ENCODE measurements around the gene RASL10A.

RASL10A gene

DNA sequence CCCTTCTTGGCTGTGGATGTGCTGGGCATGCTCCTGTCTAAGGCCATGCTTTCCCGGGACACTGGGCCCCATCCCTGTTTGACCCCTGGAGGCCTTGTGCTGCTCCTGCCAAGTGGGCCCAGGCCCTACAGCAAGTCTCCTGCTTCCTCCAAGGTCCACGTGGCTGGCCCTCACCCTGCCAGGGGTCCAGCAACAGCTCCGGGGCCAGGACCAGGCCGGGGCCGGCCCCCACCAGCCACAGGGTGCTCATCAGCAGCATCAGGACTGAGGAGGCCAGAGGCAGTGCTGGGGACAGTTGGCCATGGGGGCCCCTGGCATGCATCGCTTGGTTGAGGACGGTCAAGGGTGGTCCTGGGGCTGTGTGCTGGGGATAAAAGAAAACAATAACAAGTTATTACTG, 50.2 kb downstream of the RASL10A start:
- Mint-ChIP-seq H3K4me3 (no peak overlapping the region), H3K27ac (no peak overlapping the region), H3K4me1 (peaks cover 24% of the 10 kb centered on the region), H3K9me3 (no peaks in the 10 kb centered on the region), H3K36me3 (peaks cover 49% of the 10 kb centered on the region)
- ATAC-seq (no peak), DNase-seq (ENCODE audit: low spot score in 2 of 2) (no peak)

DNA sequence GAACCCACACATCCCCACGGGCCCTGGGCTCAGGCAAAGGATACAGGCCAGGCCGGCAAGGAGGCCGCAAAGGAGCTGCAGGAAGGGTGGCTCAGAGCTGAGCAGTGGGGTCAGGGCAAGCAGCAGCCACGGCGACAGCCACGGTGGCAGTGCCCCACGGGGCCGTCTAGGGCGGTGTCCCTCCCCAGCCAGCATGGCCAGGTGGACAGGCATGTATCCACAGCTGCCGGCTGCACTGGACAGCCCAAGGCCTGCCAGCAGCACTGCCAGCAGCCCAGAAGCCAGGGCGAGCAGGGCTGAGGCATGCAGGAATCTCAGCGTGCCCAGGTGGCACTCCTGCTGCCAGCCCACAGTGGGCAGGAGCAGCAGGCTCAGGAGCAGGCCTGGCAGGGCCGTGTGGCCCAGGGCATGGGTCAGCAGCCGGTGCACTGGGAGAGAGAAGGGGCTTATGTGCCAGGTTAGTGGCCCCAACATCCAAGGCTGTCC, 51.7 kb downstream of the RASL10A start:
- Mint-ChIP-seq H3K9me3 (no peaks in the 10 kb centered on the region), H3K4me3 (no peak overlapping the region), H3K36me3 (peaks cover 34% of the 10 kb centered on the region), H3K27ac (no peak overlapping the region), H3K4me1 (peaks cover 13% of the 10 kb centered on the region)
- DNase-seq (ENCODE audit: low spot score in 2 of 2): no peak
- no peak for ATAC-seq

All from stimulated activated effector memory CD8-positive, alpha-beta T cell treated with anti-CD3 and anti-CD28 coated beads, Interleukin-12 subunit alpha, Interleukin-12 subunit beta, amount 100 ng/mL, for 72 hours (primary cell).